Measurements from ENCODE around the gene RPL29. TPM values are rescaled to one million over a fixed set of nuclear protein-coding genes. Genes with fewer than 3 reads are reported as not detected.

Gene RPL29
- total RNA-seq, 1 donor from 2014 or later = 2,366 TPM

DNA sequence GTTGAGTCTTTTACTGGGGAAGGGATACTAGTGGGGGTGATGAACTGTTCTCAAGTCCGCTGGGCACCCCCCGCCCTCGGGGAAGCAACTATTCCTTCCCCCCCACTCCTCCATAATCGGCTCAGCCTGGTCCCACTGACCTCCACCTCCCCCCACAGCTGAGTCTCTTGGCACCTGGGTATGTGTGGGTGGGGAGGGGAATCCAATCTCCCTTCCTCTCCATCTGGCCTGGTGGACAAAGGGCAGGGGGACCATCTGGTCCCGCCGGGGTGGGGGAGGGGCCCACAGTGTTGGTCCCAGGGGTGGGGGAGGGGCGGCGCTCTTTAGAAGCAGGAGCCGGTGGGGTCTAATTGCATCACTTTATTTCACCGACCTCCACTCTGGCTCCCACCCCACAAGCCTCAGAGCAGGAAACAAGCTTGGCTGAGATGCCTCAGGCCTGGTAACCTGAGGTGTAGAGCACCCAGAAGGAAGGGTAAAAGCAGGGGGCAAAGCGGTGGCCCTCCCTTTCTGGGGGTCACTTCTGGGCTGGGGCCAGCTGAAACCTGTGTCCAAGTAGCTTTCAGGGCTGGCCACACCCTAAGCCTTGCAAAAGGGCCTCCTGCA, 27.4 kb downstream of the RPL29 start:
- TF ChIP-seq, protein P1, sequence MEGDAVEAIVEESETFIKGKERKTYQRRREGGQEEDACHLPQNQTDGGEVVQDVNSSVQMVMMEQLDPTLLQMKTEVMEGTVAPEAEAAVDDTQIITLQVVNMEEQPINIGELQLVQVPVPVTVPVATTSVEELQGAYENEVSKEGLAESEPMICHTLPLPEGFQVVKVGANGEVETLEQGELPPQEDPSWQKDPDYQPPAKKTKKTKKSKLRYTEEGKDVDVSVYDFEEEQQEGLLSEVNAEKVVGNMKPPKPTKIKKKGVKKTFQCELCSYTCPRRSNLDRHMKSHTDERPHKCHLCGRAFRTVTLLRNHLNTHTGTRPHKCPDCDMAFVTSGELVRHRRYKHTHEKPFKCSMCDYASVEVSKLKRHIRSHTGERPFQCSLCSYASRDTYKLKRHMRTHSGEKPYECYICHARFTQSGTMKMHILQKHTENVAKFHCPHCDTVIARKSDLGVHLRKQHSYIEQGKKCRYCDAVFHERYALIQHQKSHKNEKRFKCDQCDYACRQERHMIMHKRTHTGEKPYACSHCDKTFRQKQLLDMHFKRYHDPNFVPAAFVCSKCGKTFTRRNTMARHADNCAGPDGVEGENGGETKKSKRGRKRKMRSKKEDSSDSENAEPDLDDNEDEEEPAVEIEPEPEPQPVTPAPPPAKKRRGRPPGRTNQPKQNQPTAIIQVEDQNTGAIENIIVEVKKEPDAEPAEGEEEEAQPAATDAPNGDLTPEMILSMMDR (IDR thresholded peaks at IDR 0.05; ENCODE audit: insufficient read depth, low read length, poor library complexity, severe bottlenecking) = no peak
- Histone ChIP-seq H3K4me3 (ENCODE audit: low read depth, low read length) (peak overlapping the region; percentile 71), H3K36me3 (ENCODE audit: control insufficient read depth, insufficient read depth, low read length) (peaks cover 1% of the 10 kb centered on the region), H3K27me3 (ENCODE audit: control insufficient read depth, insufficient read depth, low read length) (no peaks in the 10 kb centered on the region)
- DNase-seq (ENCODE audit: low read depth) = no peak

DNA sequence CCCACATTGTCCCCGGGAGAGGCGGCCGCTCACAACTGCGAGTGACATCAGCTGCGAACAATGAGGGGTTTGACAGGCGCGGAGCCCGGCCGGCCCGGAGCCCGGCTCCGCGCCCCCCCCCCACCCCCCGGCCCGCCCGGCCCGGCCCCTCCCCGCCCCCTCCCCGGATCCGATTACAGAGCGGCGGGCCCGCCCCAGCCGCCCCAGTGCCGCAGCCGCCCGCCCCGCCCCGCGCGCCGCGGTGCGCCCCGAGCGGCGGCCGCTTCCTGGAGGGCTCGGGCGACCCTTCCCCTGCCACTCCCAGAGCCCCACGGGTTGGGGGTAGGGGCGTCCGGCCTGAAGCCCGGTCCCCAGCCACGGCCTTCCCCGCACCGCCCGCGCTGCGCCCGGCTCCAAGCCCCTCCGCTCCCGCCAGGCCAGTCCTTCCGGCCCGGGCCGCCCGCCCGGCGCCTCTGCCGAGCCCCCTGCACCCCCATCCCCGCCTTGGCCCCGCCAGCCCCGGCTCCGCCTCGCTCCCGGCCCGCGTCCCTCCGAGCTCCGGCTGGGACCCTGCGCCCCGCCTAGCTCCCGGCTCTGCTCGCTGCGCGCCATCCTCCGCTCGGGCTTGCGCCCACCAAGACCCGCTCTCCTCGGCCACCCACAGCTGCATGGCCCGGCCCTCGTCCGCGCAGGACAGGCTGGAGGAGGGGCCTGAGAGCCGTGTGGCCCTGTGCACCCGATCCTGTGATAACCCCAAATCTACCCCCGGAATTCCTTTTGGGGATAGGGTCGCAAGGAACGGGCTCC, 28.1 kb downstream of the RPL29 start, which contains the start of gene PCBP4:
Gene PCBP4 (minus strand): TSS at position 71 of the 786 bp plus-strand sequence. CDS start 6,214 bp downstream, outside the sequence.
- TF ChIP-seq, protein P1 (IDR thresholded peaks at IDR 0.05; ENCODE audit: insufficient read depth, low read length, poor library complexity, severe bottlenecking) = no peak
- peak within 1 kb of the TSS; percentile 71 for H3K4me3 ChIP-seq (ENCODE audit: low read depth, low read length)
- peaks cover 1% of the 10 kb centered on the region for H3K36me3 ChIP-seq (ENCODE audit: control insufficient read depth, insufficient read depth, low read length)
- no peak for DNase-seq (ENCODE audit: low read depth)
- no peaks in the 10 kb centered on the region for H3K27me3 ChIP-seq (ENCODE audit: control insufficient read depth, insufficient read depth, low read length)

DNA sequence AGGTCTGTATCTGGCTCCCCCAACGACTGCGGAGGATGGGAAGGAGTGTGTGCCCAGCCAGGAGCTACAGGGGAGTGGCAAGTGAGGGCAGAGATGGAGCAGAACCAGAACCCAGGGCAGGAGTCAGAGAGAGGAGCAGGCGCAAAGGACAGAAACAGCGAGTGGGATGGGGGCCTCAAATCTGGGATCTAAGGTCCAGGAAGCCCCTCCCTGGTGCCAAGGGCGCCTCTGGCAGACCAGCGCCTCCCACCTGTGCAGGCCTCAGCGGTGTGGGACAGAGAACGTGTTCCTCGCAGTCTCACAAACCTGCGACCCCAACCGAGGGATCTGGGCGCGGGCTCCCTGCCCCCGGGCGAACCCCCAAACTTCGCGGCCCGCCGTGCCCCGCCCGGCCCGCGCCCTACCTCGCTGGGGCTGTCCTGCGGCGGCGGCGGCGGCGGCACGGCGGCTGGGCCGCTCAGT, 28.7 kb downstream of the RPL29 start:
- TF ChIP-seq, protein P1 (IDR thresholded peaks at IDR 0.05; ENCODE audit: insufficient read depth, low read length, poor library complexity, severe bottlenecking) = no peak

DNA sequence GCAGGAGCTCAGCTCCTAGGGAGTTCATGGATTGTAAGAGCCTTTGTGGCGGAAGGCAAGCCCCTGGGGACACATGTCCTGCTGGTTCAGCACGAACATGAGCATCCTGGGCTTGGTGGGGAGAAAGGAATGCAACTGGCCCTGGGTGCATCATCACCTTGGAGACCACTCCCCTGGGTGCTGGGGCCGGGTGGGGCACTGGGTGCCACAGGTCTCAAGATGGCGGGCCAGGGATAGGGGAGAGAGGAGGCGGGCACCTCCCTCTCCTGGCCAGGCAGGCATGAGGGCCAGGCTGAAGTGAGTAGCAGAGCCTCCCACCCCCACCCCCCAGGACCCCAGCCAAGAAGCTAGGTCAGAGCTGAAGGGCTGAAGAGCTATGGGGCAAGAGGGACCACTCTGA, 29.2 kb downstream of the RPL29 start:
- Histone ChIP-seq H3K4me3 (ENCODE audit: low read depth, low read length) (peak overlapping the region; percentile 71), H3K27me3 (ENCODE audit: control insufficient read depth, insufficient read depth, low read length) (no peaks in the 10 kb centered on the region), H3K36me3 (ENCODE audit: control insufficient read depth, insufficient read depth, low read length) (peaks cover 1% of the 10 kb centered on the region)
- TF ChIP-seq, protein P1 (IDR thresholded peaks at IDR 0.05; ENCODE audit: insufficient read depth, low read length, poor library complexity, severe bottlenecking) = no peak
- no peak for DNase-seq (ENCODE audit: low read depth)

More for the DNA sequence above, 28.7 kb downstream of the RPL29 start:
- H3K4me3 ChIP-seq (ENCODE audit: low read depth, low read length) = peak overlapping the region; percentile 71
- no peak for DNase-seq (ENCODE audit: low read depth)
- H3K27me3 ChIP-seq (ENCODE audit: control insufficient read depth, insufficient read depth, low read length) = no peaks in the 10 kb centered on the region
- H3K36me3 ChIP-seq (ENCODE audit: control insufficient read depth, insufficient read depth, low read length) = peaks cover 1% of the 10 kb centered on the region

DNA sequence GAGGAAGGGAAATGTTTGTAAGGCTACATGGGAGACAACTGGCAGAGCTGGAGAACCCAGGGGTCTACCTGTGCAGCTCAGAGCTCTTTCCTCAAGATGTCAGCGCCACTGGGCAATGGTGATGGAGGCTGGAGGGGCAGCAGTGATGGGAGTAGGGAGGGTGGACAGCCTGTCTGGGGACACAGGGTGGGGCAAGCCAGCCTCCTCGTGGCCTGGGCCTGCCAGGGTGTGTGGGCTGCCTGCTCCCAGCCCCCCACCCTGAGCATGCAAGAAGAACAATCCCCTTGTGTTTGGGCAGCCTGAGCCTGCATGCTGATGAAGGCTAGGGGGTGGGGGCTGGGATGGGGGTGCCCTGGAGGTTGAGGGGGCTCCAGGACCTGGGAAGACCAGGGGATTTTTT, 29.7 kb downstream of the RPL29 start:
- no peak overlapping the region for H3K4me3 ChIP-seq (ENCODE audit: low read depth, low read length)
- TF ChIP-seq, protein P1 (IDR thresholded peaks at IDR 0.05; ENCODE audit: insufficient read depth, low read length, poor library complexity, severe bottlenecking) = no peak
- no peak for DNase-seq (ENCODE audit: low read depth)

More for the DNA sequence above, 29.7 kb downstream of the RPL29 start:
- no peaks in the 10 kb centered on the region for H3K36me3 ChIP-seq (ENCODE audit: control insufficient read depth, insufficient read depth, low read length)
- no peaks in the 10 kb centered on the region for H3K27me3 ChIP-seq (ENCODE audit: control insufficient read depth, insufficient read depth, low read length)
